Neural cell (in vitro differentiated cells): ENCODE results near the gene CIDEA.

Experiments
- RAD21 ChIP-seq: fragments of 450-650 bp; conservative IDR thresholded peaks from 2 replicates; pipeline ENCODE4 v1.6.1; 2014; ENCODE audit warnings: antibody characterized with exemption, mild to moderate bottlenecking, moderate library complexity
- TF ChIP-seq, protein P1 (sequence below): fragments of 450-650 bp; IDR thresholded peaks from 2 replicates; pipeline ENCODE4 v1.5.1; 2014; ENCODE audit warnings: antibody characterized with exemption, mild to moderate bottlenecking, moderate library complexity; ENCODE audit not compliant: poor library complexity, severe bottlenecking

DNA sequence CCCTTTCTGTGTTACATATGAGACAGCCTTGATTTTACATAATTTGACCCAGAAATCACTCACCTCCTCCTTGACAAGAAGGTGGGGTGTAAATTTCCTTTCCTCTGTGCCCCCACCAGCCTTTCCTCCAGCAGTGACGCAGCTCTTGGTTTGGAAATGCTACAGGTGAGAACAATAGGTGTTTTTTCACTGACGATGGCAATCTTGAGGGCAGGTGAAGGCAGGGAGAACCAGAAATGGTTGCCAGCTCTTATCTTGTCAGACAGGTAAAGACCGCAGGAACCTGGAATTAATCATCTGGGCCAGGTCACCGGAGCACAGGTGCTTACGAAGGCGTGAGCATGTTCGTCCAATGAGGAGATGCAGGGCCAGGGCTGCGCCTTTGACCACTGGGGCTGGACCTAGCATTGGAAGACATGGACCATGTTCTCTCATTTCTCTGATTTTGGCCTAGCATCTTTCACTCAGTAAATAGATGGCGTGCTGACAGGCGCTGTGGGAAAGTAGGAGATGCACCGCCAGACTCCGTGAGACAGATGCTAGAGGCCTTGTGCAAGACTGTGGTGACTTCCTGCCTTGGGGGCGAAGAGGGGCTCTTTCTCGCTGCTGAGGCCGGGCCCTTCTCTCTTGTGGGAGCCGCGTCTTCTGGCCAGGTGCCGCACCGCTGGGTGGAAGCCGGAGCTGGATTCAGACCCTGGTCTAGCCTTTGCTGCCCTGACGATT is 4.0 kb downstream of the CIDEA start:
- TF ChIP-seq, protein P1, sequence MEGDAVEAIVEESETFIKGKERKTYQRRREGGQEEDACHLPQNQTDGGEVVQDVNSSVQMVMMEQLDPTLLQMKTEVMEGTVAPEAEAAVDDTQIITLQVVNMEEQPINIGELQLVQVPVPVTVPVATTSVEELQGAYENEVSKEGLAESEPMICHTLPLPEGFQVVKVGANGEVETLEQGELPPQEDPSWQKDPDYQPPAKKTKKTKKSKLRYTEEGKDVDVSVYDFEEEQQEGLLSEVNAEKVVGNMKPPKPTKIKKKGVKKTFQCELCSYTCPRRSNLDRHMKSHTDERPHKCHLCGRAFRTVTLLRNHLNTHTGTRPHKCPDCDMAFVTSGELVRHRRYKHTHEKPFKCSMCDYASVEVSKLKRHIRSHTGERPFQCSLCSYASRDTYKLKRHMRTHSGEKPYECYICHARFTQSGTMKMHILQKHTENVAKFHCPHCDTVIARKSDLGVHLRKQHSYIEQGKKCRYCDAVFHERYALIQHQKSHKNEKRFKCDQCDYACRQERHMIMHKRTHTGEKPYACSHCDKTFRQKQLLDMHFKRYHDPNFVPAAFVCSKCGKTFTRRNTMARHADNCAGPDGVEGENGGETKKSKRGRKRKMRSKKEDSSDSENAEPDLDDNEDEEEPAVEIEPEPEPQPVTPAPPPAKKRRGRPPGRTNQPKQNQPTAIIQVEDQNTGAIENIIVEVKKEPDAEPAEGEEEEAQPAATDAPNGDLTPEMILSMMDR, result no peak
- no peak for TF ChIP-seq RAD21
